Glomerular endothelial cell (primary cell): Measurements from ENCODE around the gene SLX1B. TPM values are rescaled to one million over a fixed set of nuclear protein-coding genes. Genes with fewer than 3 reads are reported as not detected.
"Not testable (repeated sequence)": the region's sequence is repeated elsewhere in the genome, so short reads cannot be mapped to it uniquely, and the experiment has no call there.

Experiments
- DNase-seq: peaks from one replicate; pipeline ENCODE4 v3.0.0-alpha.2; 2011; ENCODE audit warnings: low read depth, low spot score; ENCODE audit errors: extremely low read depth
- total RNA-seq: library from RNA; depleted of rRNA; stranded (reverse); fragments of >200 nt; gene quantifications from 2 replicates; pipeline ENCODE4 v1.2.3, GENCODE V29; 2015

Gene SLX1B
- total RNA-seq: 36.4 and 38.0 TPM in 2 replicates

DNA sequence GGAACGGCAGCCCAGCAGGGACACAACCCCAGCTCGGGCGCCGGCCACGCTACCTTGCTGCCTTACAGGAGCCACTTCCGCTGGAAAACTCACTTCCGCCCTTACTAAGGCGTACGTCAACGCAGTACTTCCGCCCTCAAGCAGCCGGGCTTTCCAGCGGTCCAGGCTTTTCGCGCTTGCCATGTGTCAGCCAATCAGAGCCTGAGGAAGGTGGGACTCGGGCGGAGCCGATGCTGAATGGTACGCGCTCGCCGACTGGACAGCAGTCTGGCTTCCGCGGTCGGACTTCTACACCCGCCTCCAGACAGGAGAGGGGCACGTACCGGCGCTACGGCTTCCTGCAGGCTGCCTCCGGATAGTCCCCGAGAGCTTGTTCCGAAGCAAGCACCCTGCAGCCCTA lies at the start of gene SLX1B, which contains the start of gene BOLA2:
Gene SLX1B (plus strand): TSS at position 265 of the 400 bp plus-strand sequence.
Gene BOLA2 (minus strand): TSS at position 83 of the 400 bp plus-strand sequence. CDS start 98 bp downstream, outside the sequence.
- DNase-seq: not testable (repeated sequence)

GRCh38 chr16:29405249-29405648 lies 49.1 kb upstream of the SLX1B start:
- DNase-seq: not testable (repeated sequence)

DNA sequence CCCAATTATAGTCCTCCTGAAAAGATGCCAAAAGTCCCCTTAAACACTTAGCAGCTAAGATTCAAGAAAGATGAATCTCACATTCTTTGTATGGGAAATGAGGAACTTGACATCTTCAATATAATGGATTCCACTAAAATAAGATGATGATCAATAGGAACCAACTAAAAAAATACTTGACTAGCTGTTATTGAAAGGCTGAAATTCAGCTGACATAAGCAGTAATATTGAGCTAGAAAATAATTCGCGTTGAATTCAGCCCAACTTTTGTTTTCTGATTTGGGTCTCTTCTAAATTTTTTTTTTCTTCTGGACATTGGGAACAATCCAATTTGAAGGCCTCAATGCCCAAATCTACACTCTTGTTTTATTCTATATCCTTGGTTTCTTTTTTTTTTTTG lies 30.7 kb upstream of the SLX1B start:
- not testable (repeated sequence) for DNase-seq

DNA sequence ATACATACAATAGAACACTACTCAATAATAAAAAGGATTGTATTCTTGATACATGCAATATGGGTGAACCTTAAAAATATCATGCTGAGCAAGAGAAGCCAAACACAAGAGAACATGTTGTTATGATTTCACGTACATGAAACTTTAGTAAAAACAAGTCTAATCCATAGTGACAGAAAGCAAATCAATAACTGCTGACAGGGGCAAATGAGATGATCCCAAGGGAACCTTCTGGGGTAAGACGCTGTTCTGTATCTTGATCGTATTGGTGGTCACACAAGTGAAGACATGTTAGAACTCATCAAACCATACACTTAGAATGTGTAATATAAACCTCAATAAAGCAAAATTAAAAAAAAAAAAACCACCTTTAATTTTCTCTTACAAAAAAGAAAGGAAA lies 28.9 kb upstream of the SLX1B start:
- not testable (repeated sequence) for DNase-seq

GRCh38 chr16:29453754-29454153 lies 579 bp upstream of the SLX1B start:
- not testable (repeated sequence) for DNase-seq

GRCh38 chr16:29454828-29455227 lies 495 bp downstream of the SLX1B start:
- not testable (repeated sequence) for DNase-seq

DNA sequence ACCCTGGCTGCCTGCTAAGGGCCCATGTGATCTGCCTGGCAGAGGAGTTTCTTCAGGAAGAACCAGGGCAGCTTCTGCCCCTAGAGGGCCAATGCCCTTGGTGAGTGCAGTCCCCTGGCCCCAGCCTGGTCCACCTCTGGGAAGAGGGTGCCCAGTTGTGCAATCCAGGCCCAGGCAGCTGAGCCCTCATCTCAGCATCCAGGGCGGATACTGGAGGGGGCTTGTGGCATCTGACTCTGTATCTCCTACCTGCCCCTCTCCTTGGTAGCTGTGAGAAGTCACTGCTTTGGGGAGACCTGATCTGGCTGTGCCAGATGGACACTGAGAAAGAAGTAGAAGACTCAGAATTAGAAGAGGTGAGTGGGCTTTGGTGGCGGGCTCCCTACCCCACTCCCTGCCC lies 3.3 kb downstream of the SLX1B start:
- not testable (repeated sequence) for DNase-seq

- not testable (repeated sequence) for DNase-seq
Observed at GRCh38 chr16:29459706-29460646, 5.6 kb downstream of the SLX1B start, which contains the start of gene SULT1A4. TSS of gene SULT1A4 (plus strand) at chr16:29459913. CDS start at chr16:29461386, 1,473 bp downstream.

DNA sequence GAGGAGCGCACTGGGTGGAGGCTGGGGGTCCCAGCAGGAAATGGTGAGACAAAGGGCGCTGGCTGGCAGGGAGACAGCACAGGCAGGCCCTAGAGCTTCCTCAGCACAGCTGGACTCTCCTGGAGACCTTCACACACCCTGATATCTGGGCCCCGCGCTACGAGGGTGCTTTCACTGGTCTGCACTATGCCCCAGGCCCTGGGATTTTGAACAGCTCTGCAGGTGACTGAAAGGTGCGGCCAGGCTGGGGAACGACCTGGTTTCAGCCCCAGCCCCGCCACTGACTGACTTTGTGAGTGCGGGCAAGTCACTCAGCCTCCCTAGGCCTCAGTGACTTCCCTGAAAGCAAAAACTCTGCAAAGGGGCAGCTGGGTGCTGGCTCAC lies 6.3 kb downstream of the SLX1B start:
- not testable (repeated sequence) for DNase-seq

- not testable (repeated sequence) for DNase-seq
Observed at GRCh38 chr16:29465985-29466824, 11.9 kb downstream of the SLX1B start.

GRCh38 chr16:29466904-29467303 lies 12.6 kb downstream of the SLX1B start:
- DNase-seq: not testable (repeated sequence)

GRCh38 chr16:29467654-29468366 lies 13.5 kb downstream of the SLX1B start:
- not testable (repeated sequence) for DNase-seq

DNA sequence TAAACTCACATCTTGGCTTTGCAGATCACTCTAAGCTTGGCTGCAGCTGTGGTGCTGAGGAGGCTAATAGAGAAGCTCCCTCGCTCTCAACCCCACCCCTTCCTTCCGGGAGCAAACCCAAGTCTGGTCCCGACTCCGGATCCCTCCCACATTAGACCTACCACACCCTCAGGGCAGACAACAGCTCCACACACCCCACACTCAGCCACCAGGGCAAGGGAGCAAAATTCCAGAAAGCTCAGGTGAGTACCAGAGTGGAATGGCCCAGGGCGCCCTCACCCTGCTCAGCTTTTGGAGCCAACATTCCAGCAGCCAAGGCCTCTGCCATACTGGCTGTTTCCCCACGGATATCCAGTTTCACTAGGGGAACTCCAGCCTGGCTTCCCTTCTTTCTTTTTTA lies 15.3 kb downstream of the SLX1B start:
- not testable (repeated sequence) for DNase-seq

GRCh38 chr16:29472065-29472464 lies 17.7 kb downstream of the SLX1B start:
- not testable (repeated sequence) for DNase-seq

GRCh38 chr16:29482276-29482675 lies 27.9 kb downstream of the SLX1B start:
- DNase-seq: not testable (repeated sequence)

GRCh38 chr16:29506308-29506707 lies 52.0 kb downstream of the SLX1B start, which contains the start of gene NPIPB12:
TSS of gene NPIPB12 (minus strand) at chr16:29506408.
- DNase-seq: not testable (repeated sequence)
